Left ventricle myocardium superior (tissue), 1 donor: ENCODE data around the gene SDK2. TPM values are rescaled to one million over a fixed set of nuclear protein-coding genes. Genes with fewer than 3 reads are reported as not detected.

Source experiments
- ATAC-seq: fragments of 200-7000 bp; cut with Tn5 transposase; one replicate; pipeline ENCODE4 v1.9.1; 2020; ENCODE audit warnings: mild to moderate bottlenecking, moderate library complexity
- DNase-seq: peaks from one replicate; pipeline ENCODE4 v3.0.0-alpha.2; 2020
- intact Hi-C: fragments of 100-400 bp; cut with micrococcal nuclease; formaldehyde crosslinking; loops from one replicate; pipeline ENCODE4 v1.11.0; 2022
- total RNA-seq: library from RNA; stranded (reverse); fragmentation: NEBNext Ultra II Directional; extraction: Animal tissue kit (Norgen Biotek cat#: 25700); gene quantifications from one replicate; pipeline ENCODE4 v1.2.1, GENCODE V29; 2021
- donor health status: DM: no; HTN: yes; CAD: no; lungs with severe emphysema.

SDK2 gene
- total RNA-seq, 1 donor from 2014 or later = 1.5 TPM

- ATAC-seq = no peak
These were observed 115.6 kb downstream of the SDK2 start for GRCh38 chr17:73528679-73529078.

GRCh38 chr17:73526952-73527351 lies 117.3 kb downstream of the SDK2 start:
- intact Hi-C loops = no loop called here
- ATAC-seq (no peak), DNase-seq (no peak)

More at GRCh38 chr17:73528679-73529078, 115.6 kb downstream of the SDK2 start:
- intact Hi-C loops = no loop called here
- DNase-seq = no peak

DNA sequence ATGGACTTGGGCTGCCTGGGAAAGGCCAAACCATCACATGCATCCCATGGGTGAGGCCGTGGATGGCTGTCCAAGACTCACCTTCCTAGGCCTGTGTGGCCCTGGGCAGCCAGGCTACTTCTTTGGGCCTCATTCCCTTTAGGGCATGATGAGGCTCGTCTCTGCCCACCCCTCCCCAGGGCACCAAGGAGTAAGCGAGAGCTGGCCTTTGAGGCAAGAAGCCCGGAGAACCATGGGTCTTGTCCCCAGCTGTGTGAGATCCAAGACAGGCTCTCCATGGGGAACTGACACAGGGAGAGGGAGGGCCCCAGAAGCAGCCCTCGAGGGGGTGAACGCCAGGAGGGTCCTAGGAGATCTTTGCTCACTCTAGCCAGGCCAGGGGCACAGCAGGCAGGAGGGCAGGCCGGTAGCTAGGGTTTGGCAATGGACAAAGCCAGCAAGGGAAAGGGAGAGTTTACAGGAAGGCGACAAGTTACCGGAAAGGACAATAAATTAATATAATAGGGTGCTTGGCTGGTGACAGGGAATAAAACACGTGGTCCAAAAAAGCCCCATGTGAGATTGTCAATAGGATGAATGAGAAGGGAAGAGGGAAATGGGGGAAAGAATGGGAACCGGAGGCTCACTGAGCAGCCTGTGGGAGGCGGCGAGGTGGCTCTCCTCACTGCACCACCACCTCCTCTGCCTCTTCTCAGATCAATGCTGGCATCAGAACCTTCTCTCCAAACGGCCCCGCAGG lies 119.1 kb downstream of the SDK2 start:
- ATAC-seq = no peak
- no peak for DNase-seq
- intact Hi-C loops = no loop called here

- ATAC-seq (no peak), DNase-seq (no peak)
- intact Hi-C loops = no loop called here
These were observed 121.5 kb downstream of the SDK2 start for GRCh38 chr17:73522696-73523095.

GRCh38 chr17:73522107-73522506 lies 122.1 kb downstream of the SDK2 start:
- no peak for DNase-seq
- ATAC-seq = no peak
- intact Hi-C loops = no loop called here

DNA sequence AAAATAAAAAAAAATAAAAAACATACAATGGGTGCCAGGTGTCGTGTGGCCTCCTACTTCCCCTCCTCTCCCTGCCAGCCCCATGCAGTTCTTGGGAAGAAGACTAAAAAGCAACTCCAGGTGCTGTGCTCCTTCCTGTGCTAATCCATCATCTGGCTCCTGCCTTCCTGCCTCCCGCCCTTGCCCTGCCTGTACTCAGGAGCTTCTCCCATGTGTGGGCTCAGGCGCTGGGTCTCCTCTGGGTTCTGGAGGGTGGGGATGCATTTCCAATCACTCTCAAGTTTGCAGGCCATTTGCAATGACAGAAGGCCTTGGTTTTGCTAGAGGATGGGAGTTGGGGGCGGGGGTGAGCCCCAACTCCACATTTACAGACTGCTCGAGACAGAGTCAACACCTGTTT lies 122.9 kb downstream of the SDK2 start:
- ATAC-seq (no peak), DNase-seq (no peak)
- intact Hi-C loops = no loop called here

DNA sequence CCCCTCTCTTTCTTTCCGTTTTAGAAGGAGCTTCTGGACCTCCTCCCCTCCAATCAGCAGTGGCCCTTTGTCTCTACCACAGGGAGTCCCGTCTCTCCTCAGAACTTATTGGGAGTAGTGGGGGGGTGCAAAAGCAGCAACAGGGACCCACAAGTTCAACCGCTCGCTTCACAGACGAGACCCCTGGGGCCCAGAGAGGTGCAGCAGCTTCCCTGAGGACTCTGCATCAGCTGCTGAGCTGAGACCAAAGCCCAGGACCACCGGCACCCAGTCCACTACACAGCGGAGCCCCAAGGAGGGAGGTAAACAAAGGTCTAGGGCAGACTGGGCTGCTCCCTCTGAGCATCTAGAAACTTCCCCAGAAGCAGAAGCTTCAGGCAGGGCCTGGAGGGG lies 123.9 kb downstream of the SDK2 start:
- ATAC-seq (no peak), DNase-seq (no peak)
- intact Hi-C loops = no loop called here

- intact Hi-C loops = no loop called here
- no peak for ATAC-seq
- DNase-seq = no peak
These were observed 124.4 kb downstream of the SDK2 start for GRCh38 chr17:73519714-73520368.

DNA sequence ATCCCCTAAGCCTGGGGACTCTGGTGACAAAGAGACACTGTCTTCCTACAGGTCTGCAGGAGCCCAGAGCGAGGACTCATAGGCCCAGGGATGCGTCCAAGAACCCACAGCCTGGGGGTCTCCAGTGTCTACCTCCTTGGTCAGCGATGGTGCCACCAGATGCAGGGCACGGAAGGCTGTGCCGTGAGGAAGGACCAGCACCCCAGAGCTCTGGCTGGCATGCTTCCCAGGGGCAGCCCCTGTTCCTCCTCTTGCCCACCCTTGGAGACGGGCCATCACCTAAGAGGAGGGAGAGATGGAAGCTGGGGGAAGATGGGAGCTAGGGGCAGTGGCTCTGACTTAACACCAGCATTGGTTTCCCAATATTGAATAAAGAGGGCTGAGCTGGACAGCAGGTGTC lies 125.2 kb downstream of the SDK2 start:
- intact Hi-C loops = no loop called here
- DNase-seq (no peak), ATAC-seq (no peak)

- intact Hi-C loops = no loop called here
- DNase-seq (no peak), ATAC-seq (no peak)
These were observed 127.8 kb downstream of the SDK2 start for GRCh38 chr17:73516431-73516830.

DNA sequence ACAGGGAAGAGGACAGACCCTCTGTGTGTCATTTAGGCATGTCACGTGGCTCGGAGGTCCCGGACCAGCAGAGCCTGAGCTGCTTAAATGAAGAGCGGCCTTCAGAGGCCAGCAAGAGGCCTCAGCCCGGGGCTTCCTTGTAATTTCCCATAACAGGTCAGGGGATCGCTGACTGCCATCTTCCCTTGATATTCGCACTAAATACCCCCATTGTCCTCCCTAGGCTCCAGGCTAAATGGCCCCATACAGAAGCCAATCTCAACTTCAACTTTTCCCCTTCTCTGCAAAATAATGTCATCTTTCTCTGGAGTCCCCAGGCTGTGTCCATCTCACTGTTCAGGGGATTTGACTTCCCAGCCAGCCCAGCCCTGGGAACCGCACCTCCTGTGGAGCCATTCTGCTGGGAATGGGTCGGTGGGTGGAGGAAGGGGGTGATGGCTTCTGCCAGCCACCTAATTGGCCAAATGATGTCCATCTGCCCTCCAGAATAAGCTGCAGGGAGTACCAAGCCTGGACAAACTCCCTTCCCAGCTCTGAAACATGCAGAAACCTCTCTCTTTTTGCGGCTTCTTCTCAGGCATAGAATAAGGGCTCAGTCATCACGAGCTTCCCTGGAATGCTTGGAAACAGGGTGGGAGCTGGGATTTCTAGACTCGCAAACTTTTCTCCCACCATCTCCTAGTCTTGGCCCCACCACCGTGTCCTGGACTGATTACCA lies 129.9 kb downstream of the SDK2 start:
- intact Hi-C loops = no loop called here
- ATAC-seq = no peak
- DNase-seq = no peak

DNA sequence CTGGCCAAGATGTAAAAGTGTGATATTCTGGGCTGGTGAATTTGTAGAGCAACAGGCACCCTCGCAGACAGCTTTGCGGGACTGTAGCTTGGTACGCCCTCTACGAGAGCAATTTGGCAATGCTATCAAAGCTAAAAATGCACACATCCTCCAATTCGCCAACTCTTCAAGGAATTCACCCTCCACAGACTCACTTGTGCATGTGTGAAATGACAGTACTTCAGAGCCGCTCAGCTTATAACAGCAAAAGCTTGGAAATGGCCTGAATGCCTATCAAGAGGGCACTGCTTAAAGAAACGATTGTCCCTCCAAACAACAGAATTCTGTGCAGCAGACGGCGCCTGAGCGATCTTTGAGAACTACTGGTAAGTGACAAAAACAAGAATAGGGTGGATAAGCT lies 130.8 kb downstream of the SDK2 start:
- intact Hi-C loops = no loop called here
- DNase-seq (no peak), ATAC-seq (no peak)

GRCh38 chr17:73511719-73512115 lies 132.5 kb downstream of the SDK2 start:
- DNase-seq (no peak), ATAC-seq (no peak)
- intact Hi-C loops = no loop called here

DNA sequence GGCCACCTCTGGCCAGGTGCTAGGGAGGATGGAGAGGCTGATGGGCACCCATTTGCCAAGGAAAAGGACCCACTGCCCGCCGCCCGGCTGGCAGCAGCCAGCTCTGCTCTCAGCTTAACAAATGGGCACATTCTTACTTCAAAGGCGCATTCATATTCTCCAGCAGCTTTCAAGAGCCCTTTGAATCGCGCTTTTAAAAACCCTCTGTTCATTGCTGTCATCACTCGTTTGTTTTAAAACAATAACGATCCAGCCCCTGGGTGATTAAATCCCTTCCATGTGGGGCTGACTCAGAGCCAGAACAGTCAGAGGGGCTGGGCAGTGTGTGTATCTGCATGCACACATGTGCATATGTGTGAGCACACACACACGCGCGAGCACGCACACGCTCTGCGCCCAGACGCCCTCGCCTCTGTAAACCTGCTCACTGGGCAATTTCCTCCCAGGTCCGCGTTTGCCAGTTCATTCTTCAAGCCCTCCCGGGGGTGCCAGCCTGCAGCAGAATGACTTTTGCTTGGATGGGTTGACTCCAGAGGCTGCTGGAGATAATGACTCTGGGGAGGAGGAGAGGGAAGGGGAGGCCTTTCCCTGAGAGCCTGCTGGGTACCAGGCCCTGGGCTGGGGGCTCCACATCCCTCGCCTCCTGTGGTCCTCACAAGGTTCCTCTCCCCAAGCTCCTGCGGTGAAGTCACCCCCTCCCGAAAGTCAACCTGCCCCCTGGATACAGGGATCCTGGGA lies 133.1 kb downstream of the SDK2 start:
- ATAC-seq = no peak

GRCh38 chr17:73508931-73509605 lies 135.2 kb downstream of the SDK2 start:
- DNase-seq (no peak), ATAC-seq (no peak)
- intact Hi-C loops = no loop called here

More for the DNA sequence above, 133.1 kb downstream of the SDK2 start:
- no peak for DNase-seq
- intact Hi-C loops = no loop called here

- DNase-seq (no peak), ATAC-seq (no peak)
- intact Hi-C loops = no loop called here
These were observed 136.0 kb downstream of the SDK2 start for GRCh38 chr17:73508057-73508930.

- ATAC-seq (no peak), DNase-seq (no peak)
- intact Hi-C loops = no loop called here
These were observed 137.5 kb downstream of the SDK2 start for GRCh38 chr17:73506470-73507435.
